Right forelimb (tissue), 1 donor: ENCODE measurements around the gene CENPT.
A peak's percentile ranks its signal among the peaks of the same experiment; 100 is the strongest.

Experiments
- DNase-seq: peaks from one replicate; pipeline ENCODE4 v3.0.0-alpha.2; 2018

The CENPT gene

GRCh38 chr16:67847064-67847861 is at the start of gene CENPT:
Gene CENPT (minus strand): TSS chr16:67847693. CDS start chr16:67833859, 13,834 bp downstream.
- no peak for DNase-seq

GRCh38 chr16:67897231-67897630 is 49.7 kb upstream of the CENPT start:
- DNase-seq: no peak

DNA sequence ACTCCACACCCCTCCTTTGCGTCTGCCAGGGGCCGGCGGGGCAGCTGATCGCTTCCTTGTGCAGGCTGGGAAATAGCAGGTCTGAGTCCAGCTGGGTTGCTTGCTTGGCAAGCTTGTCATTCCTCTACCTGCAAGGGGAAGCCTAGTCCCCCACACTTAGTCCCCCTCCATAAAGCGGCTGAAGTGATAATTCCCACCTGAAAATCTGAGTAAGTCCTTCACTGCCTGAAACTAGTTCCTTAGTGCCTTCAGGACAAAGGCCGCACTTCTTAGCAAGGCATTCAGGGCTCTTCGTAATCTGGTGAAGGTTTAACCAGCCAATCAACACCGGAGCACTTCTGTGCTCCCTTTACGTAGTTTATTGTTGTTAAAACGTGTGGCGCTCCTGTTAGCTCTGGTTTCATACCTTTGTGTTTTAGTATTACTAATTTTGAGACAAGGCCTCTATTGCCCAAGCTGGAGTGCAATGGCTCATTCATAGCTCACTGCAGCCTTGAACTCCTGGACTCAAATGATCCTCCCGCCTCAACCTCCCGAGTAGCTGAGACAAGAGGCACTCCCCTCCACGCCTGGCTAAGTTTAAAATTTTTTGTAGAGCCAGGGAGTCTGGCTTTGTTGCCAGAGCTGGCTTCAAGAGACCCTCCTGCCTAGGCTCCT is 46.4 kb upstream of the CENPT start:
- no peak for DNase-seq

GRCh38 chr16:67892899-67893742 is 45.6 kb upstream of the CENPT start, which contains the start of gene PSKH1:
Gene PSKH1 (plus strand): TSS chr16:67893254. CDS start chr16:67908750, 15,496 bp downstream.
- DNase-seq: peak; percentile 99

DNA sequence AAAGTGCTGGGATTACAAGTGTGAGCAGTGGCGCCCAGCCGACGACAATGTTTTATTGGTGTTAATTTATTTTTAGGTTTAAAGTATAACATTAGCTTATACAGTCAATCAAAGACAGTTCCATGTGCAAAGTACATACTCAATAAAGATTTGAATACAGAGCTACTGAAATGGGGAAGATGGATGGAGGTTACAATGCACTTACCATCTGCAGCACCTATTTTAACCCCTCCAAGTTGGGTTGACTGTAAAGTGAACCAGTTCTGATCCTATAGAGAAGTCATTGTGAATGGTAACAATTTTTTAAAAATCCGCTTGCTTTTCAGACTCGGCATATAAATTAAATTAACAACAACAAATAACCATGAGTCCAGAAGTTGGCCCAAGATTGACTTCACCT is 44.9 kb upstream of the CENPT start:
- no peak for DNase-seq

GRCh38 chr16:67888331-67888730 is 40.8 kb upstream of the CENPT start:
- DNase-seq: no peak

GRCh38 chr16:67886387-67886786 is 38.9 kb upstream of the CENPT start:
- DNase-seq: no peak

GRCh38 chr16:67885976-67886375 is 38.5 kb upstream of the CENPT start:
- DNase-seq: no peak

GRCh38 chr16:67885545-67885944 is 38.1 kb upstream of the CENPT start:
- DNase-seq: no peak

- peak; percentile 92 for DNase-seq
These were observed 37.2 kb upstream of the CENPT start, which contains the start of gene NRN1L for GRCh38 chr16:67884684-67885083. Gene NRN1L (plus strand): TSS chr16:67884885. CDS start chr16:67884904, 19 bp downstream.

DNA sequence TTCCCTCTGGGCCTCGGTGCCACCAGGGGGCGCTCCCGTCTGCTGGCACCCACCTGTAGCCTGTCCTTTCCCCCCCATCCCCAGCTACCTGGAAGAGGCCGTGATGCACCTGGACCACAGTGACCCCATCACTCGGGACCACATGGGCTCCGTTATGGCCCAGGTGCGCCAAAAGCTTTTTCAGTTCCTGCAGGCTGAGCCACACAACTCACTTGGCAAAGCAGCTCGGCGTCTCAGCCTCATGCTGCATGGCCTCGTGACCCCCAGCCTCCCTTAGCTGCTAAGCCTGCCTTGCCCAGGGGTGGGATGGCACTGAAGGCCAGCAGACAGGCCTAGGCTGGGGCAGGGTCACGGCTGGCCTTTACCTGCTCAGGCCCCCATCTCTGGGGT is 36.4 kb upstream of the CENPT start:
- peak; percentile 71 for DNase-seq

DNA sequence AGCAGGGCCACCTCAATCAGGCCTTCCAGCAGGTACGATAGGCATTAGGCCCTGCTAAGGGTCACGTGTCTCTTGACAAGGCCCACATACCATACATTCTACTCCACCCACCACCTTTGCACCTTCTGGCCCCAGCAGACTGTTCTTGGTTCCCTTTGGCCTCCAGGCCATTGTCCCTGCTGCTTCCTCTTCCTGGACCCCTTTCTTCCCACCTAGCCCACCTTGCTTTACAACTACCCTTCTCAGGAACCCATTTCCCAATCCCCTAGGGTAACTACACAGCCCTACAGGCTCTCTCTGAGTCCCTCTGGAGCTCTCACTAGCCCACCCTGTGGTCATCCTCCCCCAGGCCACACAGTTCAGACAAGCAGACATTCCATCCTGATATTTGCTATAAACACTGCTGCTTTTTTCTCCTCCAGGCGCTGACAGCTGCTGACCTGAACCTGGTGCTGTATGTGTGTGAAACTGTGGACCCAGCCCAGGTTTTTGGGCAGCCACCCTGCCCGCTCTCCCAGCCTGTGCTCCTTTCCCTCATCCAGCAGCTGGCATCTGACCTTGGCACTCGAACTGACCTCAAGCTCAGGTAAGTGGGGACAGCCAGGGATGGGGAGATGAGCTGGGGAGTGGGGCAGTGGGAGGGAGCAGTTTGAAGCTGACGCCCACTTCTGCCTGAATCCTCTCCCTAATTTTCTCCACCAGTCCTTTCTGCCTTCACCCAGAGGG is 35.8 kb upstream of the CENPT start:
- no peak for DNase-seq

DNA sequence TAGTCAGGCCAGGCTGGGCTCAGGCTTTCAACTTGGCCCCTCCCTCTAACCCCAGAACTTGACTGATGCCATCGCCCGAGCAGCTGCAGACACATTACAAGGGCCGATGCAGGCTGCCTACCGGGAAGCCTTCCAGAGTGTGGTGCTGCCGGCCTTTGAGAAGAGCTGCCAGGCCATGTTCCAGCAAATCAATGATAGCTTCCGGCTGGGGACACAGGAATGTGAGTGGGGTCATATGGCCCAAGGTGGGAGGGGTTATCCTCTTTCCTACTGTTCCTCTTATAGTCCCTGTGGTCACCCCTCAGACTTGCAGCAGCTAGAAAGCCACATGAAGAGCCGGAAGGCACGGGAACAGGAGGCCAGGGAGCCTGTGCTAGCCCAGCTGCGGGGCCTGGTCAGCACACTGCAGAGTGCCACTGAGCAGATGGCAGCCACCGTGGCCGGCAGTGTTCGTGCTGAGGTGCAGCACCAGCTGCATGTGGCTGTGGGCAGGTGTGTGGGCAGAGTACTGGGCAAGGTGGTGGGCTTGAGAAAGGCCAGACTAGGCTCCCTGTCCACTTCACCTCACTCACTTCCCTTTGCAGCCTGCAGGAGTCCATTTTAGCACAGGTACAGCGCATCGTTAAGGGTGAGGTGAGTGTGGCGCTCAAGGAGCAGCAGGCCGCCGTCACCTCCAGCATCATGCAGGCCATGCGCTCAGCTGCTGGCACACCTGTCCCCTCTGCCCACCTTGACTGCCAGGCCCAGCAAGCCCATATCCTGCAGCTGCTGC is 35.1 kb upstream of the CENPT start:
- DNase-seq: peak; percentile 71

DNA sequence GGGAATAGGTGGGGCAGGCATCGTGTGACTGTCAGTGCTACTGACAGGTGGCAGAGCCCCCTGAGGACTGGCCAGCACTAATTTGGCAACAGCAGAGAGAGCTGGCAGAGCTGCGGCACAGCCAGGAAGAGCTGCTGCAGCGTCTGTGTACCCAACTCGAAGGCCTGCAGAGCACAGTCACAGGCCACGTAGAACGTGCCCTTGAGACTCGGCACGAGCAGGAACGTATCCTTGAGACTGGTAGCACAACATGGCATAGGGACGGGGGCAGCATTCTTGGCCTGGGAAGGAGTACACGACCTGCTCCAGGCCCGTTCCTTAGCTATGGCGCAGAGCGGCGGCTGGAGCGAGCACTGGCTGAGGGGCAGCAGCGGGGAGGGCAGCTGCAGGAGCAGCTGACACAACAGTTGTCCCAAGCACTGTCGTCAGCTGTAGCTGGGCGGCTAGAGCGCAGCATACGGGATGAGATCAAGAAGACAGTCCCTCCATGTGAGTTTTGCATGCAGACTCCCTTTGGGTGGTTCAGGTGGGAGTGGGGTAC is 34.2 kb upstream of the CENPT start:
- DNase-seq: peak; percentile 61

DNA sequence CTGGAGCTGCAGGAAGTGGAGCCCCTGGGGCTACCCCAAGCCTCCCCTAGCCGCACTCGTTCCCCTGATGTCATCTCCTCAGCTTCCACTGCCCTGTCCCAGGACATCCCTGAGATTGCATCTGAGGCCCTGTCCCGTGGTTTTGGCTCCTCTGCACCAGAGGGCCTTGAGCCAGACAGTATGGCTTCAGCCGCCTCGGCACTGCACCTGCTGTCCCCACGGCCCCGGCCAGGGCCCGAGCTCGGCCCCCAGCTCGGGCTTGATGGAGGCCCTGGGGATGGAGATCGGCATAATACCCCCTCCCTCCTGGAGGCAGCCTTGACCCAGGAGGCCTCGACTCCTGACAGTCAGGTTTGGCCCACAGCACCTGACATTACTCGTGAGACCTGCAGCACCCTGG is 33.1 kb upstream of the CENPT start:
- DNase-seq: no peak

- DNase-seq: no peak
These were observed 32.4 kb upstream of the CENPT start for GRCh38 chr16:67879936-67880335.

DNA sequence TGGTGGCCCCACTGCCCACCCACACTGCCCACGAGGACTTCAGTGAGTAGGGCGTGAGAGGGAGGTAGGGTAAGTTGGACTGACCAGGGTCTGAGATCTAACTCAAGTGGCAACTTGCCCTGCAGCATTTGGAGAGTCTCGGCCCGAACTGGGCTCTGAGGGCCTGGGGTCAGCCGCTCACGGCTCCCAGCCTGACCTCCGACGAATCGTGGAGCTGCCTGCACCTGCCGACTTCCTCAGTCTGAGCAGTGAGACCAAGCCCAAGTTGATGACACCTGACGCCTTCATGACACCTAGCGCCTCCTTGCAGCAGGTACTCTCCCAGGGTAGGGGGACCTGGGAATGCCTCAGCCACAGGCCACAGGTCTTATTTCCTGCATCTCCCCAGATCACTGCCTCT is 32.0 kb upstream of the CENPT start:
- no peak for DNase-seq

DNA sequence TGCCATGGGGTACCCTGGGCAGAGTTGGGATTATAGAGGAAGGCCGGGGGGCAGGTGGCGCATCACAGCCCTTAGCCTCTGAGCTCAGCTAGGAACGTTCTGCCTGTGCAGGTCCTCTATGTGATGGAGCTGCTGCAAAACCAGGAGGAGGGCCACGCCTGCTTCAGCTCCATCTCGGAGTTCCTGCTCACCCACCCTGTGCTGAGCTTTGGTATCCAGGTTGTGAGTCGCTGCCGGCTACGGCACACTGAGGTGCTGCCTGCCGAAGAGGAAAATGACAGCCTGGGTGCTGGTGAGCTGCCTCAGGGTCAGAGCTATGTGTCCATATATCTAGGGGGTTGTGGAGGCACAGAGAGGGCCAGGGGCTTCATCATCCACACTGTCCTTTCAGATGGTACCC is 31.4 kb upstream of the CENPT start:
- no peak for DNase-seq

- DNase-seq: no peak
These were observed 30.7 kb upstream of the CENPT start for GRCh38 chr16:67878232-67878631.

DNA sequence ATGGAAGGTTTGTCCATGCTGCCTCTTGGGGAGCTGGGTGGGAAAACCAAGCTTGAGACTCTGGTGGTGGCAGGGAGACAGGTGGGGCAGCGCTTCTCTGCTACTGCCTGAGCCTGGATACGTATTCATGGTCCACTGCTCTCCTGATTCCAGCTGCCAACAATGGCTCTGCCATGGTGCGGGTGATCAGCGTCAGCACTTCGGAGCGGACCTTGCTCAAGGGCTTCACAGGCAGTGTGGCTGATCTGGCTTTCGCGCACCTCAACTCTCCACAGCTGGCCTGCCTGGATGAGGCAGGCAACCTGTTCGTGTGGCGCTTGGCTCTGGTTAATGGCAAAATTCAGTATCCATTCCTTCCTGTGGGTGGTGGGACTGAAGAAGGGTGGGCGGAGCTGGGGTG is 29.6 kb upstream of the CENPT start:
- DNase-seq: no peak

GRCh38 chr16:67874372-67874771 is 26.9 kb upstream of the CENPT start:
- DNase-seq: no peak
